Germinal center (tissue), 1 donor: ENCODE measurements around the gene PDE4A.
"Not testable (repeated sequence)": the region's sequence is repeated elsewhere in the genome, so short reads cannot be mapped to it uniquely, and the experiment has no call there.

ENCODE experiments used
- DNase-seq: peaks from one replicate; pipeline ENCODE4 v3.0.0; 2012; ENCODE audit warnings: mixed read lengths, low spot score

The PDE4A gene

GRCh38 chr19:10462042-10462441 lies 41.7 kb downstream of the PDE4A start:
- DNase-seq = not testable (repeated sequence)

DNA sequence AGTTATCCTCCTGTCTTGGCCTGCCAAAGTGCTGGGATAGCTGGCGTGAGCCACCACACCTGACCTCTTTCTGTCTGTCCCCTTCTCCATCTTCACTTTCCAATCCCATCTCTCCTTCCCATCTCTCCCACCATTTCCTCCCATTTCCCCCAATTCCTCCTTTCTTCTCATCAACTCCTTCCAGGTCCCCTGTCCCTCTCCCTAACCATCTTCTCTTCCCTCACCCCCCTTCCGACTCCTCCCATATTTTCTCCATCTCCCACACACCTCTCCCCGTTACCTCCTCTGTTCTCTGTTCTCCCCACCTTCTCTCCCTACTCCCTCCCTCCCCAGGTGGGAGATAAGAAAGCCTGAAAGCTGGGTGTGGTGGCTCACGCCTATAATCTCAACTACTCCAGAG lies 42.2 kb downstream of the PDE4A start:
- DNase-seq = no peak

- no peak for DNase-seq
Observed at GRCh38 chr19:10464456-10464855, 44.1 kb downstream of the PDE4A start.

DNA sequence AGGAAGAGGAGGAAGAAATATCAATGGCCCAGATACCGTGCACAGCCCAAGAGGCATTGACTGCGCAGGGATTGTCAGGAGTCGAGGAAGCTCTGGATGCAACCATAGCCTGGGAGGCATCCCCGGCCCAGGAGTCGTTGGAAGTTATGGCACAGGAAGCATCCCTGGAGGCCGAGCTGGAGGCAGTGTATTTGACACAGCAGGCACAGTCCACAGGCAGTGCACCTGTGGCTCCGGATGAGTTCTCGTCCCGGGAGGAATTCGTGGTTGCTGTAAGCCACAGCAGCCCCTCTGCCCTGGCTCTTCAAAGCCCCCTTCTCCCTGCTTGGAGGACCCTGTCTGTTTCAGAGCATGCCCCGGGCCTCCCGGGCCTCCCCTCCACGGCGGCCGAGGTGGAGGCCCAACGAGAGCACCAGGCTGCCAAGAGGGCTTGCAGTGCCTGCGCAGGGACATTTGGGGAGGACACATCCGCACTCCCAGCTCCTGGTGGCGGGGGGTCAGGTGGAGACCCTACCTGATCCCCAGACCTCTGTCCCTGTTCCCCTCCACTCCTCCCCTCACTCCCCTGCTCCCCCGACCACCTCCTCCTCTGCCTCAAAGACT lies 46.9 kb downstream of the PDE4A start:
- DNase-seq = no peak

GRCh38 chr19:10468133-10468532 lies 47.8 kb downstream of the PDE4A start:
- DNase-seq = no peak

DNA sequence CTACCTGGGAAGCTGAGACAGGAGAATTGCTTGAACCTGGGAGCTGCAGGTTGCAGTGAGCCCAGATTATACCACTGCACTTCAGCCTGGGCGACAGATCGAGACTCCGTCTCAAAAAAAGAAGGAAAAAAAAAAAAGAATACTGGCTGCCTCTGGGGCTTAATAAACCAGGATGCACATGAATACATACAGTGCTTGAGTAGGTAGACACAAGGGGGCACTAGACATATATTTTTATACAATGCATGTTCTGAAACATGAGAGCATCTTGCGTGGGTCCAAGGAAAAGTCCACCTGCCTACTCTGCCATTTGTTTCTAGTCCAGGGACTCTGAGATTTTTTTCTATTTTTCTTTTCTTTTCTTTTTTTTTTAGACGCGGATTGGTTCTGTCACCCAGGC lies 51.6 kb downstream of the PDE4A start:
- peak; percentile 47 for DNase-seq

DNA sequence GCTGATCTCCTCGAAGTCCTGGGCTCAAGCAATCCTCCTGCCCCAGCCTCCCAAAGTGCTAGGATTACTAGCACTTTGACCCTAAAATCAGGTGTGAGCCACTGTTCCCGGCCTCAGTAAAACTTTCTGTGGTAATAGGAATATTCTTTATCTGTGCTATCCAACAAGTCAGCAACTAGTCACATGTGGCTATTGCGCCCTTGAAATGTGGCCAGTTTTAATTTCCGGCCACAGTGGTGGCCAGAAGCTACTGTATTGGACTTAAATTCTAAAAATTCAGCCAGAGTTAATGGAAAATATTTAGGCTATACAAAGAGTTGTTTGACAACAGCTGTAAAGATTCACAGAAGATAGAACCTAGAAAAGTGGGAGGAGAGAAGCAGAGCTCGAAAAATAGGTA lies 52.9 kb downstream of the PDE4A start:
- DNase-seq = no peak

- no peak for DNase-seq
Observed at GRCh38 chr19:10474962-10475451, 54.7 kb downstream of the PDE4A start.

- no peak for DNase-seq
Observed at GRCh38 chr19:10478476-10478875, 58.1 kb downstream of the PDE4A start.

DNA sequence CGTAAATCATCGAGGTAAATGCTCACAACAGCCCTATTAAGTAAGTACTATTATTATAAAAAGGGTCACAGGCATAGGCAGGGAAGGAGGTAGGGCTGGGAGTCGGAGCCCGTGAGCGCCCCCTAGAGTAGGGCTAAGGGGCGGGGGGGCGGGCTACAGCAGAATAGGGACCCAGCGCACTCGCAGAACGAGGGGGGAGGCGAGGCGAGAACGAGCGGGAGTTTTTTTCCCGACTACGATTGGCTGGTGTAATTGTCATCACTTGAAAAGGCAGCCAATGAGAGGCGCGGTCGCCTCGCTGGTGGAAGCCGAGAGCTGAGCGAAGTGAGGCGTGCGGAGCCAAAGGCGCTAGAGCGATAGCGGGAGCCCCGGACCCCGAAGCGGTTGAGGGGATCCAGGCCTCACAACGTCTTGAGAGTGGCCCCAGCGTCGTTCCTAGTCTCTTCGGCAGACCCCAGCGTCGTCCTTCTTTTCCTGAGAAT lies 58.6 kb downstream of the PDE4A start:
- DNase-seq = peak; percentile 71

DNA sequence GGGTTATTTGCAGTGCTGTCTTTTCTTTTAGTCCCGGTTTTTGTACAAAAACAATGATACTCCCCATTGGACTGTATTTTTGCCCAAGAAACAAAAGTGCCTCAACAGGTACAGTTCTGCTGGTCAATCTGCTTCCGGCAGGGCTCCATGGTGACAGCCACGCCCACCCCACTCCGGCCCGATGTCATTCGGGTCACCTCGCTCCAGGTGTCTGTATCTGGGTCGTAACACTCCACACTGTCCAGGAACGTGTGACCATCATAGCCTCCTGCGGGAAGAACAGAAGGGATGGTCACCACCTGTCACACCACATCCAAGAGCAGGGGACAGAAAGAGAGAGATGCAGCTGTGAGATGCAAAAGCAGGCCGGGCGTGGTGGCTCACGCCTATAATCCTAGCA lies 66.2 kb downstream of the PDE4A start:
- DNase-seq = no peak

GRCh38 chr19:10491472-10492047 lies 71.2 kb downstream of the PDE4A start:
- no peak for DNase-seq

GRCh38 chr19:10497371-10497770 lies 77.0 kb downstream of the PDE4A start:
- DNase-seq = no peak

- DNase-seq = no peak
Observed at GRCh38 chr19:10499550-10500246, 79.4 kb downstream of the PDE4A start.

- no peak for DNase-seq
Observed at GRCh38 chr19:10500247-10500592, 79.9 kb downstream of the PDE4A start.

DNA sequence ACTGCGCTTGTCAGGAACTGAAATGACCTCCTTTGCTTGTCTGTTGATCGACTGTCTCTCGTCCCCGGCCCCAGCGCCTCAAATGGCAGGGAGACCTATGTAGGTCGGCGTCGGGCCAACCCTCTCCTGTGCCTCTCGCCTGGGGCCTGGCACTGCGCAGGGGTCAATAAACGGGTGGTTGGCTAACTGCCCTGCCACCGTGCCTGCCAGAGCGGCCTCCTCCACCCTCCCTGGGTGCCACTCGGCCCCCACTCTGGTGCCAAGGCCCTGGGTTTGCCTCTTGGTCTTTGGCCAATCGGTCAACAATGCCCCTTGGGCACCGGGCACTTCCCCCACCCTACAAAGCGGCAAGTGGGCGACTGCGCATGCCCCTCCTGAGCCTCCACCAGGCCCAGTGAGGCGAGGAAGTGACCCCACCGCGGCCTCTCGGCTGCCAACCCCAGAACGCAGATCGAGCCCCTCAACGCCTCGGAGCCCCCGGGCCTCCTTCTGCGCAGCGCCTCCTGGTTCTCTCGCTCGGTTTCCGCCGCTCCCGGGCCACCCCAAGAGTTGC lies 81.7 kb downstream of the PDE4A start:
- DNase-seq = peak; percentile 63

DNA sequence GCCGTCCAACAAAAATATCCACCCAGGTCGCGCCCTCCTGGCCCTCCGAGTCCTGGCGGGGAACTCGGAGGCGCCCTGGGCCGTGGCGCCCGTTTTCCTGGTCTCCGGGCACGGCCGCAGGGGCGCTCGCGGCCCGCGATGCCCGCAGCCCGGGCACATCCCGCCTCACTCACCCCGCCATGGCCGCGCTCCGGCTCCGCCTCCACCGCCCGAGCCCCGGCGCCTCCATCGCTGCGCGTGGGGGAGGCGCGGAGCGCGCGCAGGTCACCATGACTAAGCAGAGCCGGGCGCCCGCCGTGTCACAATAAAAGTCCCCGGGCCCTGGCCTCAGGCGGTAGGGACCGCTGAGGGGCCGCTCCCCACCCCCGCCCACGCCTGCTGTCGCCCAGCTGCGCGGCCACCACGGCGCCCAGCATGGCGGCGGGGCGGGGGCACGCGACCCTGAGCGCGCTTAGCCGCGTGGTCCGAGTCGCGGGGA lies 82.2 kb downstream of the PDE4A start:
- peak; percentile 90 for DNase-seq

GRCh38 chr19:10503002-10503789 lies 82.9 kb downstream of the PDE4A start, which contains the start of gene KEAP1:
Gene KEAP1 (minus strand): TSS chr19:10503356. CDS start chr19:10500033, 3,323 bp downstream.
- peak; percentile 53 for DNase-seq

DNA sequence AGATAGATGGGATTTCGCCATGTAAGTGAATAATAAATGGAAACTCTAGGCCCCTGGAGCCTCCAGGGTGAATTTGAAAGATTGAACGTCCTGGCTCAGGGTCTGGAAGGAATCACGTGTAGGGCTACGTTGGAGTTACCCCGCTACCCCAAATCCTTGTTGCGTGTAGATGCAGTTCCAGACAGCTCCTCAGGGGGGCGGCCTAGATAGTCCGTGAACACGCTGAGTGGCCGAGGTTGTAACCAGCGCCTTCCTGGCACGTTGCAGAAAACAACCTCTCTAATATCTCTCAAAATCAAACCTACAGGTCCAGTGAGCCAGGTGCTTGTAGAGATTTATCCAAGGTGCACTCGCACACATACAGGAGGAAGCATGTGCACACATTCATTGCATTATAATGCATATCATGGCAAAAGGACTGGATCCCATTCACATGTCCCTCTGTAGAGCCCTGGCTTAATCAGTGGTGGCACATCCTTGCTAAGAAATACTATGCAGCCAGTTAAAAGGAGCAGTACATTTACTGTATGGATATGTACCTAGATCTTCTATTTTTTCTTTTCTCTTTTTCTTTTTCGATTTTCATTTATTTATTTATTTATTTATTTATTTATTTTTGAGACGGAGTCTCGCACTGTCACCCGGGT lies 85.4 kb downstream of the PDE4A start:
- DNase-seq = peak; percentile 76

DNA sequence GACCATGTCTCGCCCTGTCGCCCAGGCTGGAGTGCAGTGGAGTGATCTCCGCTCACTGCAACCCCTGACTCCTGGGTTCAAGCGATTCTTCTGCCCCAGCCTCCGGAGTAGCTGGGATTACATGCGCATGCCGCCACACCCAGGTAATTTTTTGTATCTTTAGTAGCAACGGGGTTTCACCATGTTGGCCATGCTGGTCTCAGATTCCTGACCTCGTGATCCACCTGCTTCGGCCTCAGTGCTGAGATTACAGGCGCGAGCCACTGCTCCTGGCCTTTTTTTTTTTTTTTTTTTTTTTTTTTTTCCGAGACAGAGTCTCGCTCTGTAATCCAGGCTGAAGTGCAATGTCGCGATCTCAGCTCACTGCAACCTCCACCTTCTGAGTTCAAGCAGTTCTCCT lies 87.7 kb downstream of the PDE4A start:
- DNase-seq = no peak

DNA sequence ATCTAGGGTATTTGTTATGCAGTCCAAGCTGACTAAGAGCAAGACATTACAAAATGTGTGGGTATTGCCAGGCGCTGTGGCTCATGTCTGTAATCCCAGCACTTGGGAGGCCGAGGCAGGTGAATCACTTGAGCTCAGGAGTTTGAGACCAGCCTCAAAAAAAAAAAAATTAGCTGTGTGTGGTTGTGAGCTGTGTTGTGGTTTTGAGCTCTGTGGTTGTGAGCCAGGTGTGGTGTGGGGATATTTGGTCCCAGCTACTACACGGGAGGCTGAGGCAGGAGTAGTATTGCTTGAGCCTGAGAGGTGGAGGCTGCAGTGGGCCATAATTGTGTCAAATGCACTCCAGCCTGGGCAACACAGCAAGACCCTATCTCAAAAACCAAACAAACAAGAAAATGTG lies 88.4 kb downstream of the PDE4A start:
- no peak for DNase-seq
